GM23248 (cell line): ENCODE data around the gene TRIM3. TPM values are rescaled to one million over a fixed set of nuclear protein-coding genes. Genes with fewer than 3 reads are reported as not detected.
A peak's percentile ranks its signal among the peaks of the same experiment; 100 is the strongest.

Experiments used
- DNase-seq: peaks from one replicate; pipeline ENCODE4 v3.0.0-alpha.2; 2015
- H2AFZ ChIP-seq: fragments of 200-600 bp; sonication (generic); 2 replicates; pipeline ENCODE4 v1.6.1; 2016; ENCODE audit warnings: antibody characterized with exemption
- H3F3A ChIP-seq: fragments of 200-600 bp; sonication (generic); 2 replicates; pipeline ENCODE4 v1.6.1; 2016; ENCODE audit warnings: mild to moderate bottlenecking, antibody characterized with exemption, mixed run types; ENCODE audit not compliant: insufficient read depth
- H3K27ac ChIP-seq: fragments of 200-600 bp; sonication (generic); 2 replicates; pipeline ENCODE4 v1.5.1; 2016; ENCODE audit warnings: mild to moderate bottlenecking
- H3K27me3 ChIP-seq: fragments of 200-600 bp; sonication (generic); replicated peaks from 2 replicates; pipeline ENCODE4 v1.6.1; 2016; ENCODE audit warnings: mild to moderate bottlenecking; ENCODE audit not compliant: insufficient read depth
- H3K36me3 ChIP-seq: fragments of 200-600 bp; sonication (generic); 2 replicates; pipeline ENCODE4 v1.6.1; 2016; ENCODE audit warnings: low read depth, mild to moderate bottlenecking
- H3K4me1 ChIP-seq: fragments of 200-600 bp; sonication (generic); 2 replicates; pipeline ENCODE4 v1.6.1; 2016; ENCODE audit warnings: mild to moderate bottlenecking; ENCODE audit not compliant: insufficient read depth
- H3K4me2 ChIP-seq: fragments of 200-600 bp; sonication (generic); one replicate; pipeline ENCODE4 v1.6.1; 2016; ENCODE audit warnings: mild to moderate bottlenecking; ENCODE audit not compliant: unreplicated experiment
- H3K4me3 ChIP-seq: fragments of 200-600 bp; sonication (generic); 2 replicates; pipeline ENCODE4 v1.5.1; 2016; ENCODE audit warnings: mild to moderate bottlenecking
- H3K79me2 ChIP-seq: fragments of 200-600 bp; sonication (generic); 2 replicates; pipeline ENCODE4 v1.6.1; 2016; ENCODE audit warnings: mild to moderate bottlenecking; ENCODE audit not compliant: insufficient read depth
- H3K9ac ChIP-seq: fragments of 200-600 bp; sonication (generic); 2 replicates; pipeline ENCODE4 v1.6.1; 2016; ENCODE audit warnings: mild to moderate bottlenecking
- H3K9me2 ChIP-seq: fragments of 200-600 bp; sonication (generic); 2 replicates; pipeline ENCODE4 v1.6.1; 2016; ENCODE audit warnings: mixed run types, mild to moderate bottlenecking, moderate library complexity; ENCODE audit not compliant: insufficient read depth
- H3K9me3 ChIP-seq: fragments of 200-600 bp; sonication (generic); one replicate; pipeline ENCODE4 v1.6.1; 2017; ENCODE audit warnings: low read depth
- H4K20me1 ChIP-seq: fragments of 200-600 bp; sonication (generic); 2 replicates; pipeline ENCODE4 v1.6.0; 2016; ENCODE audit not compliant: insufficient read depth
- EZH2 ChIP-seq: fragments of 200-600 bp; sonication (generic); IDR thresholded peaks from 2 replicates; pipeline ENCODE4 v1.6.1; 2018; ENCODE audit warnings: antibody characterized with exemption, mild to moderate bottlenecking; ENCODE audit not compliant: insufficient read depth, poor library complexity, severe bottlenecking
- EZH2phosphoT487 ChIP-seq: fragments of 200-600 bp; sonication (generic); IDR thresholded peaks from 2 replicates; pipeline ENCODE4 v1.6.1; 2018; ENCODE audit warnings: antibody characterized with exemption, moderate library complexity, mild to moderate bottlenecking, low read depth; ENCODE audit not compliant: insufficient read depth
- WGBS, 2 experiments: methylation state at CpG; one replicate each; pipeline ENCODE4 v1.1.6; 2015 to 2017; ENCODE audit warnings: low lambda C conversion rate in 2 of 2, low coverage in 1 of 2; ENCODE audit errors: missing lambda C conversion rate in 2 of 2; 5-methylcytosine and 5-hydroxymethylcytosine counted together
- in situ Hi-C: fragments of 300-500 bp; cut with MboI; formaldehyde crosslinking; loops from 2 replicates; pipeline ENCODE4 v1.15.0; 2020
- polyA plus RNA-seq: library from polyadenylated mRNA; unstranded; fragments of >200 nt; fragmentation: Nextera tagmentation; extraction: Ambion mirVana; gene quantifications from 2 replicates; pipeline ENCODE4 v1.2.1, GENCODE V29; 2016
- total RNA-seq: library from RNA; depleted of rRNA; stranded (reverse); fragments of >200 nt; shearing (Covaris generic); gene quantifications from 2 replicates; pipeline ENCODE4 v1.2.3, GENCODE V29; 2014

TRIM3 gene
- total and polyA plus RNA-seq, 2 experiments from 2014 or later, result 15.2 to 29.9 TPM

- no peaks in the 10 kb centered on the region for H3K9me2 ChIP-seq
- no peak overlapping the region for H3K9ac ChIP-seq
- no peaks in the 10 kb centered on the region for H4K20me1 ChIP-seq
- peaks cover 38% of the 10 kb centered on the region for H3K36me3 ChIP-seq
- DNase-seq, result no peak
- peaks cover 38% of the 10 kb centered on the region for H3K79me2 ChIP-seq
- no peak overlapping the region for H3K4me2 ChIP-seq
- no peak overlapping the region for H3K27ac ChIP-seq
- 85 to 88% methylated on average over 6 of the region's 6 CpGs for WGBS, 2 experiments
- in situ Hi-C loops, result no loop called here
- H3K9me3 ChIP-seq, result no peaks in the 10 kb centered on the region
- H3K4me1 ChIP-seq, result no peaks in the 10 kb centered on the region
- H3F3A ChIP-seq, result peaks cover 5% of the 10 kb centered on the region; the same call in 1 of the 2 replicates
- no peak for TF ChIP-seq EZH2phosphoT487
- TF ChIP-seq EZH2, result no peak
- no peak overlapping the region for H2AFZ ChIP-seq
- H3K27me3 ChIP-seq, result no peaks in the 10 kb centered on the region
- no peak overlapping the region for H3K4me3 ChIP-seq
Observed at GRCh38 chr11:6488342-6488741, 14.6 kb upstream of the TRIM3 start.

DNA sequence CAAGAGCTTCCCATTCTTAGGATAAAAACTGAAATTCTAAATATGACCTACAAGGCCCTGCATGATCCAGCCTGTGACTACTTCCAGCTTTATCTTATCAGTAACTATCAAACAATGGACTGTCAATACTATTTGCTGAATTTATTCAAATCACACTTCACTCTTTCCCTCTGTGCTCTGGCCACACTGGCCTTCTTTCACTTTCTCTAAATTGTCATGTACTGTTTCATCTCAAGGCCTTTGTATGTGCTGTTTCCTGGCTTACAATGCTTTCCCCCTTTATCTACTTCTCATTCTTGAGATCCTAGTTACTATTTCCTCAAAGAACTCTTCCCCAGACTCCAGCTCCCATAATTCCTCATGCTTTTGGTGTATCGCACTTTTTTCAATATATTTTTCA lies 13.2 kb upstream of the TRIM3 start:
- Histone ChIP-seq H3K4me2 (no peak overlapping the region), H3K27me3 (no peaks in the 10 kb centered on the region), H3K9me3 (no peaks in the 10 kb centered on the region), H2AFZ (no peak overlapping the region), H3K4me3 (no peak overlapping the region), H3K27ac (no peak overlapping the region), H4K20me1 (no peaks in the 10 kb centered on the region), H3K9ac (no peak overlapping the region), H3K4me1 (peaks cover 10% of the 10 kb centered on the region), H3K79me2 (peaks cover 52% of the 10 kb centered on the region), H3K36me3 (peaks cover 44% of the 10 kb centered on the region), H3K9me2 (no peaks in the 10 kb centered on the region), H3F3A (peaks cover 5% of the 10 kb centered on the region)
- WGBS, 2 experiments, result 96 to 100% methylated on average over 1 of the region's 1 CpG
- DNase-seq, result no peak
- in situ Hi-C loops, result no loop called here
- TF ChIP-seq EZH2 (no peak), EZH2phosphoT487 (no peak)

GRCh38 chr11:6486256-6486655 lies 12.5 kb upstream of the TRIM3 start:
- peaks cover 5% of the 10 kb centered on the region for H3F3A ChIP-seq
- no peak overlapping the region for H3K4me3 ChIP-seq
- WGBS, 2 experiments, result 84 to 87% methylated on average over 3 of the region's 3 CpGs
- no peak overlapping the region for H3K27ac ChIP-seq
- peaks cover 44% of the 10 kb centered on the region for H3K36me3 ChIP-seq
- H3K9me2 ChIP-seq, result no peaks in the 10 kb centered on the region
- in situ Hi-C loops, result no loop called here
- H3K27me3 ChIP-seq, result no peaks in the 10 kb centered on the region
- no peak overlapping the region for H3K9ac ChIP-seq
- peaks cover 10% of the 10 kb centered on the region for H3K4me1 ChIP-seq
- no peaks in the 10 kb centered on the region for H4K20me1 ChIP-seq
- peaks cover 58% of the 10 kb centered on the region for H3K79me2 ChIP-seq
- TF ChIP-seq EZH2, result no peak
- no peak for TF ChIP-seq EZH2phosphoT487
- H3K9me3 ChIP-seq, result no peaks in the 10 kb centered on the region
- H2AFZ ChIP-seq, result no peak overlapping the region
- no peak for DNase-seq
- H3K4me2 ChIP-seq, result no peak overlapping the region

DNA sequence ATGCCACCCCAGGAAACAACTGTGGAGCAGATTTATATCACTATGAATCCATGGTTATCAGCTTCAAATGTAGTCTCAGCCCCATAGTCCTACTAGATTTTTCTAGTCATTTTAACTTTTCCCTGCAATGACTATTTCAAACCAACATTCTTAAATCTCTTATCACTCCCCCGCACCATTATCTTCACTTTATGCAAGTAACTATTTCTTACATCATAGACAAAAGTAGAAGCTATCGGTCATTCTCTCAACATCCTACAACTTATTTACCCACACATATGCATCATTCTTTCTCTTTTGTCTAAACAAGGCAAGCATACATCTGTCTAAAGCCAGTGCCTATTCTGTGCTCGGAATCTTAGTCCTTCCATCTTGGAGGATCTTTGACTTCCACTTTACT lies 11.9 kb upstream of the TRIM3 start:
- H3K4me3 ChIP-seq, result no peak overlapping the region
- H3K4me1 ChIP-seq, result peaks cover 10% of the 10 kb centered on the region
- no peak overlapping the region for H2AFZ ChIP-seq
- H3K27ac ChIP-seq, result no peak overlapping the region
- no peak overlapping the region for H3K4me2 ChIP-seq
- no peaks in the 10 kb centered on the region for H3K9me2 ChIP-seq
- H4K20me1 ChIP-seq, result no peaks in the 10 kb centered on the region
- no peak for TF ChIP-seq EZH2
- TF ChIP-seq EZH2phosphoT487, result no peak
- no peaks in the 10 kb centered on the region for H3K27me3 ChIP-seq
- no peak for DNase-seq
- H3K36me3 ChIP-seq, result peaks cover 44% of the 10 kb centered on the region
- 83 to 84% methylated on average over 3 of the region's 3 CpGs for WGBS, 2 experiments
- H3K9me3 ChIP-seq, result no peaks in the 10 kb centered on the region
- in situ Hi-C loops, result no loop called here
- H3F3A ChIP-seq, result peaks cover 5% of the 10 kb centered on the region
- H3K79me2 ChIP-seq, result peaks cover 63% of the 10 kb centered on the region
- no peak overlapping the region for H3K9ac ChIP-seq

DNA sequence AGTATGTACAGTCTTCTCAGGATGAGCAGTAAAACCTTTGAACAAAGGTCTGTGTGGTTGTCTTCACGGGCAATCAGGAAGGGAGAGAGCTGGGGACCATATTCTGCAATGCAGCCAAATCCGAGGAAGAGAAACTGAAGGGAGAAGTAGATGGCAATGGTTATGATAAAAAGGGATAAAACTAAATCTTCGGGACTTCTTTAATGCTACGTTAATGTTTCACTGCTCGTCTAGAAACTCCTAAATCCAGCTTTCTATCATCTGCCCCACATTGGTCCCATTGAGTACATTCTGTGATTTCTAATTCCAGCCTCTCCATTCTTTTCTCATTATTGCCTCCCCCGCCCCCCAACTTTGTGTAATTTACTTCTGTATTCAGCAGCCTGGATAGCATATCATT lies 9.3 kb upstream of the TRIM3 start:
- H3K36me3 ChIP-seq, result peaks cover 44% of the 10 kb centered on the region
- H2AFZ ChIP-seq, result no peak overlapping the region
- H3K4me1 ChIP-seq, result peaks cover 19% of the 10 kb centered on the region
- peak overlapping the region; percentile 100 for H3K9ac ChIP-seq
- no peaks in the 10 kb centered on the region for H3K9me3 ChIP-seq
- H3K4me3 ChIP-seq, result peak overlapping the region; percentile 96; the same call in 1 of the 2 replicates
- peak overlapping the region; percentile 94 for H3K27ac ChIP-seq
- H3F3A ChIP-seq, result peaks cover 3% of the 10 kb centered on the region
- no peak for DNase-seq
- 83 to 87% methylated on average over 6 of the region's 6 CpGs for WGBS, 2 experiments
- H4K20me1 ChIP-seq, result no peaks in the 10 kb centered on the region
- no peak overlapping the region for H3K4me2 ChIP-seq
- H3K79me2 ChIP-seq, result peaks cover 87% of the 10 kb centered on the region
- no peaks in the 10 kb centered on the region for H3K27me3 ChIP-seq
- H3K9me2 ChIP-seq, result no peaks in the 10 kb centered on the region
- in situ Hi-C loops, result no loop called here
- TF ChIP-seq EZH2phosphoT487 (no peak), EZH2 (no peak)
